HG03139 (cell line): Measurements from ENCODE around the gene LRP8.
A peak's percentile ranks its signal among the peaks of the same experiment; 100 is the strongest.

Experiments
- ATAC-seq: cut with Tn5 transposase; IDR thresholded peaks from one replicate; pipeline ENCODE4 v1.9.1; 2021; ENCODE audit not compliant: unreplicated experiment

LRP8 gene

DNA sequence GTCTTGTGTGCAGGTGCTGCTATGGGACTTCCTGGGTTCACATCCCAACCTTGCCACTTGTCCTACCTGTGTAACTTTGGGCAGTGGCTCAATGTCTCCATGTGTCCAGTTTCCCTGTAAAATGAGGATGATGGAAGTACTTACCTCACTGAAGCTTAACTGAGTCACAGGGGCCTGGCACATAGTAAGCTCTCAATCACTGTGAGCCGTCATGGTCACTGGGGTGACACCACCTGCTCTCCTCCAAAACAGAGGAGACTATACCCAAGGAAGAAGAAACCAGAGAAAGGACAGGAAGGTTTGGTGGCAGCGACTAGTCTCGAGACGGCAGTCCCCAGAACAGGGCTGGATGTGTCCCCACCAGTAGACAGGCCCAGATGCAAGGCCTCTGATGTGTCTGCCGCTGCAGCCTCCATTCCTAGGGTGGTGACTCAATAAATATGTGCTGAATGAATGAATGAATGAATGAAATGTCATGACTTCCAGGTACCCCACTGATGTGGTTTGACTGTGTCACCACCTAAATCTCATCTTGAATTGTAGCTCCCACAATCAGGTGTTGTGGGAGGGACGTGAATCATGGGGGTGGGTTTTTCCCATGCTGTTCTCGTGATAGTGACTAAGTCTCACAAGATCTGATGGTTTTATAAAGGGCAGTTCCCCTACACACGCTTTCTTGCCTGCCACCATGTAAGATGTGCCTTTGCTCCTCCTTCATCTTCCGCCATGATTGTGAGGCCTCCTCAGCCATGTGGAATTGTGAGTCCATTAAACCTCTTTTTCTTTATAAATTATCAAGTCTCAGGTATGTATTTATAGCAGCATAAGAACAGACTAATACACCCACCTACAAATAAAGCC, 13.0 kb upstream of the LRP8 start:
- no peak for ATAC-seq

DNA sequence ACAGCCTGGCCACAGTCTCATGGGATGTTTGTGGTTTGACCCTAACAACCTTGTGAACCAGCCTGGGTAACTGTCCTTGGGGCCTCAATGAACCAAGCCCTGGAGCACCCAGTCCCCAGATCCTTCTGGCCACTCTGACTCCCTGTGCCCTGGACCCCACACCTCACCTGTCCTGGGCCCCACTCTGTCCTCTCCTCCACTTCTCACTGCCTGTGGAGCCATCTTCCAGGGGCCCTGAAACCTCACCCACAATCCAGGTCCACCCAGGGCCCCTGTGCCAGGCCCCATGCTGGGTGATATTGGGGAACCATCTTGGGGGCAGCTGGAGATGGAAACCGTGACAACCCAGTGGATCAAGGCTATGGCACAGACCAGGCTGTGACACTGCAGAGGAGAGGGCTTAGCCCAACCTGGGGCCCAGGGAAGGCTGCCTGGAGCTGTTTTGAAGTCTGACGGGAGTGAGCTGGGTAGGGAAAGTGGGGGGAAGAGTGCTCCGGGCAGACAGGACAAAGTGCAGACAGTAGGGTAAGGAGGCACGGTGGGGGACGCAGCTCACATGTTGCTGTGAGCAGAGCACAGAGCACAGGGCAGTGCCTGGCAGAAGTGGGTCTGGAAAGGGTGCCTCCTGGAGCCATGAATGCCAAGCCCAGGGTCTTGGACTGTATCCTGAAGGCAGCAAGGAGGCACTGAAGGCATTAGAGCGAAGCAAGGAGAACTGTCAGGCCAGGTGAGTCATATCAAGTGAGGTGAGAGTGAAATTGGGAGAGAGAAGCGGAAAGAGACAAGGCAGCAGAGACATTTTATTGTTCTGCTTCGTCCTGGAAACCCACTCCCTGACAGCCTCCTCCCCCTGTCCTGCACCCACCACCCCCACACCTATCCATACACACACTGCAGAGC, 12.1 kb upstream of the LRP8 start:
- no peak for ATAC-seq

DNA sequence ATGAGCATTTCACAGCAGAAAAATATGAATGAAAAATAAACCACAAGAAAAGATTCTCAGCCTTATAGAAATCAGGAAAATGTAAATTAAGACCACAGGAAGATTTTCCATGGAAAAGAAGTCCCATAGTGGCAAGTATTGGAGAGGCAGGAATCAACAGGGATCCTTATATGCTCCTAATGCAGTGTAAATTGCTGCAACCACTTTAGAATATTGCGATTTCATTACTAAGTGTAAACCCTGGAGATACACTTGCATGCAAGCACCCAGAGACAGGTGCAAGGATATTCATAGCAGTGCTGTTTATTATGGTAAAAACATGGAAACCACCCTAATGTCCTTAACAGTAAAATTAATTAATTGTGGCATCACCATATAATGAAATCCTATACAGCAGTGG, 10.6 kb upstream of the LRP8 start:
- no peak for ATAC-seq

DNA sequence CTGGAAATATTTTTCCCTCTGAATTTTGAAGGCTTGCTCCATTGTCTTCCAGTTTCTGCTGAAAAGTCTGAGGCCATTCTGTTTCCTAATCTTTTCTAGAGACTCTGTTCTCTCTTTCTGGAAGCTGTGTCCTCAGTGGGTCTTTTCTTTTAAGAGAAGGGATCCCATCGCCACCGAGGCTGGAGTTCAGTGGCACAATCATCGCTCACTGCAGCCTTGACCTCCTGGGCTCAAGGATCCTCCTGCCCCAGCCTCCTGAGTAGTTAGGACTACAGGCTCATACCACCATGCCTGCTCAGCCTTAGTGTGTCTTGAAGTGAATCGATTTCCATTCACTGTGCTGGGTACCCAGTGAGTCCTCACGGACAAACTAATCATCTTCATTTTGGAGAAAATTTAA, 9.6 kb upstream of the LRP8 start:
- ATAC-seq = no peak

DNA sequence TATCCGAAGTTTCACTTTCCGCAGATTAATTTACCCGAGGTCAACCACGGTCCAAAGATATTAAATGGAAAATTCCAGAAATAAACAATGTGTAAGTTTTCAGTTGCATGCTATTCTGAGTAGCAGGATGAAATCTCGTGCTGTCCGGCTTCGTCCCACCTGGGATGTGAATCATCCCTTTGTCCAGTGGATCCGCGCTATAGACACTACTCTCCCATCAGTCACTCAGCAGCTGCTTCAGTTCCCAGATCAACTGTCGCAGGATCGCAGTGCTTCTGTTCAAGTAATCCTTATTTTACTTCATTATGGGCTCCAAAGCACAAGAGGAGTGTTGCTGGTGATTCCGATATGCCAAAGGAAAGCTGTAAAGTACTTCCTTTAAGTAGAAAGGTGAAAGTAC, 8.3 kb upstream of the LRP8 start:
- no peak for ATAC-seq

DNA sequence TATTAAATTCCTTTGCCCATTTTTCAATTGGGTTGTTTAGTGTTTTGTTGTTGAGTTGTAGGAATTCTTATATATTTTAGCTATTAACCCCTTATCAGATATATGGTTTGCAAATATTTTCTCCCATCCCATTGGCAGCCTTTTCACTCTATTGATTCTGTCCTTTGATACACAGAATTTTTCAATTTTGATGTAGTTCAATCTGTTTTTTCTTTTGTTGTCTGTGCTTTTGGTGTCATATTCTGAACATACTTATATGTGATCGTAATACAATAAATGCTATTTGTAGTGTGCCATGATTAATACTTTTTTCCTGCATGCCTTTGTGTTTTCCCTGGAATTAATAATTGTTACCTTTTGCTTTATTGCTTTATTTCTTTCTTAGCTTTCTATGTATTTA, 7.8 kb upstream of the LRP8 start:
- ATAC-seq = no peak

DNA sequence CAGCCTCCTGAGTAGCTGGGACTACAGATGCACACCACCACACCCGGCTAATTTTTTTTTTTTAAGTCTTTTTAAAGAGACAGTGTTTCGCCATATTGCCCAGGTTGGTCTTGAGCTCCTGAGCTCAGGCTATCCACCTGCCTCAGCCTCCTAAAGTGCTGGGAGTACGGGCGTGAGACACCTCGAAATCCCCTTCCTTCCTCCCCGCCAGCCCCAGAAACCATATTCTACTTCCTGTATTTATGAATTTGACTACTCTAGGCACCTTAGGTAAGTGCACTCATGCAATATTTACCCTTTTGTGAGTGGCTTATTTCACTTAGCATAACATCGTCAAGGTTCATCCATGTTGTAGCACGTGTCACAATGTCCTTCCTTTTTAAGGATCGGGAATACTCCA, 6.9 kb upstream of the LRP8 start:
- ATAC-seq = no peak

DNA sequence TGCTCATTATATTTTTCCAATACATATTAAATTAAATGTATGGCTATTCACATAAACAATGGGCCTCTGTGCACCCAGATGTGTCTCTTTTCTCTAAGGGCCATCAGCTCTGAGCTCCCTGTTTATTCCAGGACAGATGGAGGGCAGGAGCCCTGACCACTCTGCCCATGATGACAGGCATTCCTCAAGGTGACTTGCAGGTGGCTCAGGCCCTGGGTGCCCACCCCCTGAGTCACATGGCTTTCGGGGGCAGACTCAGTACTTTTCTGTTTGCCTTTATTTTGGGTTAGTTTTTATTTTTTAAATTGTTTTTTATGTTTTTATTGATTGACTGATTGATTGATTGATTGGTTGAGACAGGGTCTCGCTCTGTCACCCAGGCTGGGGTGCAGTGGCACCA, 6.4 kb upstream of the LRP8 start:
- no peak for ATAC-seq

DNA sequence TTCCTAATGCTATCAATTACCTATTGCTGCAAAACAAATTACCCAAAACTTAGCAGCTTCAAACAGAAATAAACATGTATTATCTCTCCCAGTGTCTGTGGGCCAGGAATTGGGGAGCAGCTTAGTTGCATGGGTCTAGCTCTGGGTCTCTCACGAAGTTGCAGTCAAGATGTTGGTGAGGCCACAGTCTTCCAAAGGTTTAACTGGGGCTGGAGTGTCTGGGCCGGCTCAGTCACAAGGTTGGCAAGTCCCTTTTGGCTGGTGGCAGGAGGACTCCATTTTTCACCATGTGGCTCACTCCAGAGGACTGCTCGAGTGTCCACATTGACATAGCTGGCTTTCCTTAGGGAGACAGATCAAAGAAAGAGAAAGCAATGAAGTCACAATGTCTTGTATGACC, 5.0 kb upstream of the LRP8 start:
- no peak for ATAC-seq

DNA sequence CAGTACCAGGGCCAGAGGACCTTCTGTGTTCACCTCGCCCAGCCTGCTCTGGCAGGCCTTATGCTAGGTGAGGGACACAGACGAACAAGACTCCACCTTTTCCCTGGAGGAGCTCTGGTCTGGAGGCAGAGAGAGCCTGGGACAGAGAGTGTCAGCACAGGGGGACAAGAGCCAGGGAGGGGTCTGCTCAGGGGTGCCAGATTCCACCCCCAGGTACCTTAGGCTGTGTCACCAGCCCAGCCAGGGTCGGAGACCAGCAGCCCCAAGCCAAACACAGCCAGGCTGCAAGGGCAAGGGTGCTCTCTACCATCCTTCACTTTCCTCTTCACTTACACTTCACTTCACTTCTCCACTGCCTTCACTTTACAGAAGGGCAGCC, 4.3 kb upstream of the LRP8 start:
- no peak for ATAC-seq

DNA sequence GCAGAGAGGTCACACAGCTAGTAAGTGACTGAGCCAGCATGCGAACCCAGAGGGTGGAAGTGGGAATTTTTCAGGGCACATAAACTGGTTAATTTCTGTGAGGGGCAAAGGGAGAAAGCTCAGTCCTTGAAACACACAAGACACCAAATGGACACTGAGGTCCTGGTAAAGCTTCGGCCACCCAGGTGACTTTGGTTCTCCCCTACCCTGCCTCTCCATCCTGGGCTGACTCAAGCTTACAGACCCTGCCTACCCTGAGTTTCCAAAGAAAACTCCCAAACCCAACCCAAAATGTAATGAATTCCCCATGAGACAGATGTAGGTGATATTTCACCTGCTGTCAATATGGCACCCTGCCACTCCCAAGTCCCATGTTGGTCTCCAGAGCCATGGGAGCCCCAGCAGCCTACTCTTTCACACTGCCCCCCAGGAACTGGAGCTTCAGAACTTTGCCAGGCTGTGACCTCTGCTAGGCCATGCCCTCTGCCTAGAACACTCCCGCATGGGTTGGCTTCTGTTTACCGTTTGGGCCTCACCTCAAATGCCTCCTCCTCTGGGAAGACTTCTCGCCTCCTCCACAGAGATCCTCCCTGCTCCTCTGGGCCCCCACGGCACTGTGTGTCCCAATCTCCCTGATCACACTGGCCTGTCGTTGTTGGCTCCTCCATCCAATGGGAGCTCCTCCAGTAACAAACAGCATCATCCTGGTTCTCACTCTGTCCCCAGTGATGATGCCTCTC, 3.7 kb upstream of the LRP8 start:
- ATAC-seq = no peak

DNA sequence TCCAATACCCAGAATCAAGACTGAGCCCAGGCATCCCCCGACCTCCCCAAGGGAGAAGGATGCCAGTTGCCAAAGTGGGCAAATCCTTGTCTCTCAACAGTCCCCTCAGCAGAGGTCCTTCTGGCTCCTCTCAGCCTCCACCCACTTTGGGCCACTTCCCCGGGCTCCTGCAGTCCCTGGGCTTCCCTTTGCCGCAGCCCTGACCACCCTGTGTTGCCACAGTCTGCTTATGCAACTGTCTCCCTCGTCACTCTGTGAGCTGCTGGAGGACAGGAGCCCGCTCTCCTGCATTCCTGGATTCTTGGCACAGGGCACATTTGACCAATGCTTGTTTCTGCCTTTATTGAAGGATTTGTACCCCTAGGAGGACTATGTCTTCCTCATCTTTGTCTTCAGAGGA, 2.9 kb upstream of the LRP8 start:
- ATAC-seq = no peak

DNA sequence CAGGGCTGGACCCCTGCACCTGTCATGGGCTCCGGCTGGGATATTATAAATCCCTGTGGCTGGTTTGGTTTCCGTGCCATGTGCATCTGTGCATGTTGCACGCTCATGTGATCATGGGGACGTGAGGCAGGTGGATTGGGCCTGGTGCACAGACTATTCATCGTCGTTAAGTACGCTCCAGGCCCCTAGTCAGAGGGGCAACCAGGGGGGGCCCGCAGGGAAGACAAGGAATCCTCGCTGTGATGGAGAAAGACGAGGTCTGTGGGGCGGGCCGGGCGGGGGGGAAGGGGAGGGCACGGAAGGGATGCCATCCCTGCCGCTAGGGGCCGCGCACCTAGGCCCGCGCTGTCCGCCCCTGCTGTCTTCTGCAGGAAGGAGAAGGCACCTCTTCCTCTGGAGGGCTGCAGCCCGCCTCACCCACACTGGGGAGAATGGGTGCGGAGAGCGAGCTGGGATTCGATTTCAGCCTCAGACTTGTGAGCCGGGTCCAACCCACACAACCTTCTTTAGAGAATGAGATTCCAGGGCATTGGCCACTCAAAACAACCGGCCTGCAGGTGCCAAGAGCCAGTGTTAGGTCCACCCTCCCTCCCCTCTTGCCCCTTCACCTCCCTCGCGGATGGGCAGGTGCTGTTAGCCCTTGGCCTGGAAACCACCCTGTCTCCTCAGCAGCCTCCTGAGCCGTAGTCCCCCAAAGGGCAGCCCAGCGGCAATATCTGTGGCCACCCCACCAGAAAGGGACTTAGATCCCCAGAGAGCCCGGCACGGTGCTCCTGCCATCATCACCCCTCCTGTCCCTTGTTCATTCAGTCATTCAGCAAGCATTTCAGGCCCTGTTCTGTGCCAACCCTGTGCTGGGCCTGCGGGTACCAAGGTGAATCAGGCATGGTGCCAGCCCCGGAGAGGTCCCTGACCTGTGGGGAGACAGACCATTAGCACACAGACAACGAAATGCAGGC, 950 bp upstream of the LRP8 start:
- ATAC-seq = no peak

DNA sequence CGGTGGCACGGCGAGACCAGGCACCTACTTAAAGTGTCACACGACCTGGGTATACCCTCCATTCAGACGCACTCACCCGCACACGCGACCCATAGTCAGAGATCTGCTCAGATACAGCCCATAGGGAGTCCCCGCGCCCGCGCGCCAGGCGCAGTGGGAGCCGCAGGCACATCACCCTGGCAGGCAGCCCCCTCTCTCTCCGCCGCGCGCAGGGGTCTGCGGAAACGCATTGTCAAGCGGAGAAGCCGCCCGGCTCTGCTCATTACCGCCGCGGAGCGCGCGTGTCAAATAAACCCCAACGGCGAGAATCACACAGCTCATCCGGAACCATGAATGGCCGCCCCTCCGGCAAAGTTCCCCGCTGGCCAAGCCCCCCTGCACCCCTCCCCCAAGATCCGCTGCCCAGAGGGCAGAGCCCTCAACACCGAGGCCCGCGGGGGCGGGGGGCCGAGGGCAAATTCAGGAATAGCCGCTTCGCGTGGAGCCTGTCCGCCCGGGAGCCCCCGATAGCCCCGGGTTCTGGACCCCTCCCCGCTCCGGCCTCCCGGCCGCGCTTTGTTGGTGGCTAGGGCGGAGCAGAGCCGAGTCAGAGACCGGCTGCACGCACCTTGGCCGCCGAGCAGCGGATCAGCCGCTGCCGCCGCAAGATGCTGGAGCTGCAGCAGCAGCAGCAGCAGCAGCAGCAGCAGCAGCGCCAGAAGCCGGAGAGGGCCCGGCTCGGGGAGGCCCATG, 522 bp downstream of the LRP8 start:
- ATAC-seq = peak; percentile 6

DNA sequence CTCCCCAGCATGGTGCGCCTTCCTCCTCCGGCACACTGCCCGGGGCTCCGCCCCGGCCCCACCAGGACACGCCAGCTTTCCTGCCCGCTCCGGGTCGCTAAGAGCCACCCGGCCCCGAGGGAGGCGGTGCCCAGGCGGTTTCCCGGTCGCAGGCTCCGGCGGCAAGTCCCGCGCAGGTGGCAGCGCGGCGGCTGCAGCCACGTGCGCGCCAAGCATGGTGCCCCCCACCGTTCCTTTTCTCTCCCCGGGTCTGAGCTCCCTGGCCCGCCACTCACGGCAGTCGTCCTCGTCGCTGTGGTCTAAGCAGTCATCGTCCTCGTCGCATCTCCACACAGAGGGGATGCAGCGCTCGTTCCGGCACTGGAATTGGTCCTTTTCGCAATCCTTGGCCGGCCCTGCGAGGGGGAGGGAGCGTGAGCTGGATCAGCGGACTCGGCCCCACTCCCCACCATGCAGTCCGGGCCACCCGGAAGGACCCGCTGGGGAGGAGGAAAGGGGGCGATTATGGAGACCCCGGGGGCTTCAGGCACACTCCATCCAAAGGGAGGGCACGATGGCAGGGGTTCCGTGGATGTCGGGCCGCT, 1.2 kb downstream of the LRP8 start:
- peak; percentile 19 for ATAC-seq

DNA sequence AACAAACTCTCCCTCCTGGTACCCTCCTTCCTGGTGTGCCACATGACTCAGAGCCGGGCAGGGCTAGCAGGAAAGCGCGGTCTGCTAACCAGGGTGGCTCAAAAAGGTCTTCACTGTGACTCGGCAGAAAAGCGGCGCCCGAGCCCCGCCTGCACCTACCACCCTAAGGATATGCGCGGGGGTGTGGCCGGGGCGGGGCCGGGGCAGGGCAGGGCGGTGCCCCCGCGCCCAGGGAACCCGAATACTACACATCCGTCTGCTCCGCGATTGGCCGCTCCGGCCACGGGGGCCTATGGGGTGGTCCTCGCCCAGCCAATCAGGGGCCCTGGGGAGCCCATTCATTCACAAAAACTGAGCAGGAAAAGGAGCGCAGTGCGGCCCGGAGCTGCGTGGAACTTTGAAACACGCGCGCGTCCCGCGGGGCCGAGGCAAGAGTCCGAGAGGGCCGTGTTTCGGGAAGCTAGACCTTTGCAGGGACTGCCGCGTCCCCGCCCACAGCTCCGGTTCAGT, 1.7 kb downstream of the LRP8 start:
- peak; percentile 80 for ATAC-seq

DNA sequence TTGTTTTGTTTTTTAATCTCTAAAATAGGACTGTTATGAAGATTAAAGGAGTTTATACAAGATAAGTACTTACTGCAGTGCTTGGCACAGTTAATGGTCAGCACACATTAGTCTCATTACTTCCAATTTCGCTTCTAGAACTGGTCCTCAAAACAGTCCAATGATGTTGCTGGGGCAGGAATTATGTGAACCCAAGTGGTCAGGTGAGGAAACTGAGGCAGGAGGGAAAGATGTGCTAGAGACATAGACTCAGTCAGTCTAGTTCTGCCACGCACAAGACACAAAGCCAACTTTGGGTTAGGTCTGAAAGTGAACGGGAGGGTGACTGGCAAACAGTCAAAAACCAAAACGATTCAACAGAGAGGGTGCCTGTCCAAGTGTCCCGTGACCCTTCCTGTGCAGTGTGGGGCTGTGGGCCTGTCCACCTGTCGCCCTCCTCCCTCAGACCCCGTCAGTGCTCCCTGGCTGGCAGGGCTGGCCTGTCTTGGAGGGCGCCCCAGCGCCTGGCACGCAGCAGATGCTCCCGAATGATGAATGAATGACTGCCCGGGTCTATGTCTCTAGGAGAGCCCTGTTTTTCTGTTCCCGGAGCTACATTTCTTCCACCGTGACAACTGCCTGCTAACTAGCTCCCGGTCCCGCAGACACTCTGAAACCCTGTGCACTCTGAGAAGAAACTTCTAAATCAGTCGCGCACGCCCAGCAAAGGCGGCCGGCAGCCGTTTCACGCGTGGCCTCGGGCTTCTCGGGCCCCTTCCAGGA, 2.4 kb downstream of the LRP8 start:
- no peak for ATAC-seq

DNA sequence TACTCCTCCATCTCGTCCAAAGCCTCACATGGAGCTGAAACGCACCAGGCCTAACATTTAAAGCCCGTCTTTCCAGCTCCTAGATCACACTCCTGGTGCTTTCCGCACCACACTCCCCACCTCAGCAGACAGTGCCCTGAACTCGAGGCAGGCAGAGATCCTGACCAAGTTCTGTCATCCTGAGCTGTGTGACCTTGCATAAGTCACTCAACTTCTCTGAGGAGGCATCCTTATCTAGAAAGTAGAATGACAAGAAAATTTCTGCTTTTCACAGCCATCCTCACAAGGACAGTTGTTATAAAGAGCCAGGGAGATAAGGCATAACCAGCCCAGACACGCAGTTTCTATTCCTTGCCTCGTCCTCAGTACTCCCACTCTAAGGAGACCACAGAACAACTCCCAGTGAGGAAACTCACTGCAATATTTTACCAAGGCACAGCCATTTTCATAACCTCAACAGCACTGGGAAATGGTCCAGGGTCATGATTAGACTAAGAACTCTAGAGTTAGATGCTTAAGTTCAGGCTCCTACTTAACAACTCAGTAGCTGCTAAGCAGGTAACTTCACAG, 3.1 kb downstream of the LRP8 start:
- no peak for ATAC-seq
